Stimulated activated CD4-positive, alpha-beta T cell treated with anti-CD3 and anti-CD28 coated beads, Interleukin-1b, Interleukin-23, amount 100 ng/mL, for 24 hours (primary cell): ENCODE data around the gene C19orf38.

Source experiments
- DNase-seq, 4 experiments: peaks; one replicate each; pipeline ENCODE4 v3.0.0-alpha.2; 2020; ENCODE audit warnings: low read depth in 4 of 4, low spot score in 1 of 4

The C19orf38 gene

DNA sequence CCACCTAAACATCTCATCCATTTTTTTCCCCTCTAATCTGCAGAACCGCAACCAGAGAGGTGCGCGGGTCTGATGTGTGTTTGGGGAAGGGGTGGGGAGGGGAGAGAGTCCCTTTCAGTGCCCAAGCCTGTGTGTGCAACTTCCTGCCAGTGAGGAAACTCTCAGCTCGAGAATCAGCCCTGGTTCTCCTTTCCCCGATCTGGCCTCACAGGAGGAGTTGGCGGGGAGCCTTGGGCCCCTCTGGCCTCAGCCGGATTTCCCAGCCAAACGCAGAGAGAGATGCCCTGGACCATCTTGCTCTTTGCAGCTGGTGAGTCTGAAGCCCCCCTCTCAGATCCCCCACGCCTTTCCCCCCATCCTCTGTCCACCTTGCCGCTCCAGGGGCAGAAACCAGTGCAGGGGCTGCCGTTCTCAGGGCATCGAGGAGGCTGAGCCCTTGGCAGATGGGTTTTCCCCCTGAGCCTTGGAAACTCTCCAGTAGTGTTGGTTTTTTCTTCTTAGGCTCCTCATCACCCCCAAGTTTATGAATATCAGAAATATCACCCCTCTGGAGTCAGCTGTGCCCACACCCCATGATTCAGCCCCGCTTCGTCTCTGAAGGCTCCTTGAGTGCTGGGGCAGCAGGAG lies at the start of gene C19orf38:
Gene C19orf38 (plus strand): TSS at position 186 of the 627 bp plus-strand sequence. CDS start 94 bp downstream, at position 280.
- no peak for DNase-seq

DNA sequence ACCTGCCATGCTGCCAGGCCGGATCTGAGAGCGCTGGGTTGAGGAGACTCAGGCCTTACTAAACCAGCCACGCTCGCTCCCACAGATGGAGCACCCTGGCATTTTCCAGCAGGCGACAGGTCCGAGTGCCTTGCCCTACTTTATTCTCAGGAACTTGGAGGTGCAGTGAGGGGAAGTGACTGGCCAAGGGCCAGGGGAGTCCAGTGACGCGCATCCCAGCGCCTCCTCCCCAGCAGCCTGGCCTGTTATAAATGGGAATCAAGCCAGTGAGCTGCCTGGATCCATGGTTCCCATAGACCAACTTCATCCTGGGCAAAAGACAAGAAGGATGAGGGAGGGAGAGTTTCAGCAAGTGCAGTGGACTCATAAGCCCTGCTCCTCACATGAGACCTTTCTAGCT lies 47.7 kb upstream of the C19orf38 start:
- DNase-seq = no peak

DNA sequence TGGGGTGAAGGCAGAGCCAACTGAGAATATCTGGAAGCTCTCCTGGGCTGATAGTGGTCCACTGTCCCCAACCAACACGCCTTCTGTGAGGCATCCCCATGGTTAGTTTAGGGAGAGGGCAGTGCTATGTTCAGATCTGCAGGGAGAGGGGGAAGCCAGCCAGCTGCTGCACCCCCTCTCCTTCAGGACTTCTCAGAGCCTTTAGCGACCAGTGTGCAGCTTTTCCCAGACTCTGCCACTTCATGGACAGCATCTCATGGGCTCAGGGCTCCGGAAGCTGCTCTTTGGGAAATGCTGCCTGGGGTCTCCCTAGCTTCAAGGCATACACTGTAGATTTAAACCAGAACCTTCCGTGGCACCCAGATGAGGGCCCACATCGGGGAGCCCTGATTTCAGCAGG lies 45.7 kb upstream of the C19orf38 start:
- DNase-seq = no peak

DNA sequence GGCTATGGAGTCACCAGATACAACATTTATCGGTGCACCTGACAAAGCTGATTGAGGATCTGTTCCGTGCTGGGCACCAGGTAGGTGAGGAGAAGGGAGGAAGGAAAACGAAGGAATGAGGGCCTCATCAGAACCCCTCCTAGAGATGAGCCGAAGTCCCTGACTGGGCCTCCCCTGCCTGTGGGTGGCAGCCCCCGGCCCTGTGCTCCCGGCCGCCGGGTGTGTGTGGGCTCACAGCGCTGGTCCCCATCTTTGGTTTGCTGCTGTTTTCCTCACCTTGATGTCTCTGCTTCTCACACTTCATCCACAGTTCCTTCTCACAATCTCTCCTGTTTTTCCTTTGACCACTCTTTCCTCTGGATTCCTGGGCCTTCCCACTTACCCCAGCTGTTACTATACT lies 45.0 kb upstream of the C19orf38 start:
- no peak for DNase-seq

DNA sequence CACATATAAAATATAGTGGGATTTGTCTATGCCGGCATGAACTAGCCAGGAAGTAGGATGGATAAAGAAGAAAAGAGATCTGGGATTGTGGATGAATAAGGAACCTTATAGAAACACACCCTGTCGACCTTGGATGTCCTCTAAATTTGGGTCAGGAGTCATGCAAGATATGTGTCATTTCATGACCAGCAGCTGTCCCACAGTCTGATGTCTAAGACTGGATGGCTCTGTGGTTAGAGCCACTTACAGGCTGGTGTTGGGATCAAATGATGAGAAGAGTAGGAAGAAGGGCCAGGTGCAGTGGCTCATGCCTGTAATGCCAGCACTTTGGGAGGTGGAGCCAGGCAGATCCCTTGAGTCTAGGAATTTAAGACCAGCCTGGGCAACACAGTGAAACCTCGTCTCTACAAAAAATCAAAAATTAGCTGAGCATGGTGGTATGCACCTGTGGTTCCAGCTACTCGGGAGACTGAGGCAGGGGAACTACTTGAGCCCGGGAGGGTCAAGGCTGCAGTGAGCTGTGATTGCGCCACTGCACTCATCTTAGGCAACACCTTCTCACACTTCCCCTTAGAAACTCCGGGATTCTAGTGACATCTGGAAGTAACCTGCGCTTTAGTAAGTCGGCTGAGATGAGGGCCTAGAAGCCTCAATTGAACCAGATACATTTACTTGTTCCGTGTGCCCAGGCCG lies 43.0 kb upstream of the C19orf38 start:
- DNase-seq = no peak

GRCh38 chr19:10805758-10806247 lies 42.4 kb upstream of the C19orf38 start:
- no peak for DNase-seq

DNA sequence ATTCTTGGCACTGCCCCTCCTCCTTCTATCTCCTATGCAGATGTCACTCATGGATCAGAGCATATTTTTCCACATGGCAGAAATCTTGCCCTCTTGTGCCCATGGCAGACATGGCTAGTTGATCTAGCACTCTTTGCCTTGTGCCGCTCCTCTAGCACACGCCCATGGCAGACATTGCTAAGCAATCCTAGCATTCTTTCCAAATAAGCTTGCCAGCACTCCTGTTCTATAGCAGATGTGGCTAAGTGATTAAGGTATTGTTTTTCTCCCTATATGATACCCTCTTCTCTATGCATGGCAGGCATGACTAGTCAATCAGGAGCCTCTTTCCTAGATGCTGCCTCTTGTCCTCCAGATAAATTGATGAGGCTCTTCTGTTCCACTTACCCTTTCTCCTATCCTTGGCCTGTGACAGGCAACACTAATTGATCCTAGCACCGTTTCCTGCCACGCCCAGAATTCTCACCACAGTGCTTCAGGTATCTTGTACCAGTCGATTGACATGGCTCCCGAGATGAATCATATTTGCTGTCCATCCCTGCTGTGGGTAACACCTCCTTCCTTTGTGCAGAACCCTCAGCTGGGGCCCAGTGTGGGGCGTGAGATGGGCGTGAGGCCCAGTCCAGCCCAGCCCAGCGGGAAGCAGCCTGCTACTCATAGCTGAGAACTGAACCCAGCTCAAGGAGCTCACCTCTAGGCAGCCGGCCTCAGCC lies 39.1 kb upstream of the C19orf38 start:
- no peak for DNase-seq

GRCh38 chr19:10809651-10810285 lies 38.4 kb upstream of the C19orf38 start:
- DNase-seq = no peak

DNA sequence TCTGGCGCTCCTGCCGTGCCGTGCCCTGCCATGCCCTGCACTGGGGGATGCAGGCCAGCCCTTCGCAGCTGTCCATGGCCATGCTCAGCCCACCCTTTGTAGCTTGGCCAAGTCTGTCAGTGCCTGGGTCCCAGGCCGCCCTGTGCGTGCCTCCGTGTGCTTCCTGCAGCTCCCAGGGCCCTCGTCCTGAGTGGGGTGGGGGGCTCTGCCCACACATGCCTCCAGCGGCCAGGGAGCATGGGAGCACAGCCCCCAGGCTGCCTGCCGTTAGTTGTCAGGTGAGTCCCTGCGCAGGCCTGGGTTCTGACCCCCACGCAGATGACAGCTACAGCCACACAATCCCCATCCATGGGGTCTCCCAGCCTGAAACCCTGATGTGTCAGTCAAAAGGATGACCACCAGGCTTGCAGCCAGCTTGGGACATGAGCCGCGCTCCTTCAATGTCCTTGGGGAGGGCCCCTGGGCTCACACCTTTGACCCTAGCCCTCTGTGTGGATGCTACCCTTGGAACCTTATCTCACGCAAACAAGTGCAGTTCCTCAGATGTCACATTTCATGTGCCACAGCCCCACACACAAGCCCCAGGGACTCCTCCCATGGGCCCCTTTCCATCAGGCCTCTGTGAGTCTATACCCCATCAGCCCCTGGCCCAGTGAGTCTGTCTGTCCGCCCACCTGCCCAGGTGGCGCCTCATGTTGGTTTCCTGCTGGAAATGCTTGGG lies 36.7 kb upstream of the C19orf38 start:
- DNase-seq = no peak

- DNase-seq = no peak
These were observed 36.0 kb upstream of the C19orf38 start for GRCh38 chr19:10812196-10812595.

DNA sequence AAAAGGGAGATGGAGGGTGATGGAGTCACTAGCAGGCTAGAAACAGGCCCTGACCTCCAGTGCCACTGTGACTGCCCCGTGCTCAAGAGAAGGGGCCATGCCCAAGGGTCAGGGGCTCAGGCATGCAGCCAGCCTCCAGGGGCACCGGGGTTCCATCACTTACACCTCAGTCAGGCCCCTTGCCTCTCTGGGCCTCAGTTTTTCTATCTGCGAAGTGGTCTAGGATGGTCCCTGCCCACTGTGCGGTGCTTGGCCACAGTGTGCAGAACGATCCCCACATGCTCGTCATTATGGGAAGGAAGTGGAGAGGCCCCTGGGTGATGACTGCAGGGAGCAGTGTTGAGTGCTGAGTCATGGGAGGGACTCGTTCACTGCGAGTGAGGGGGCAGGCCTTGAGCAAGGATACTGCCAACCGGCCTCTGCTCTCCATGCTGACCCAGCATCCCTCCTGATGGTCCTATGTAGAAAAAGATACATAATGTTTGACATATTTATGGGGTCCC lies 35.3 kb upstream of the C19orf38 start:
- no peak for DNase-seq

GRCh38 chr19:10815007-10815536 lies 33.1 kb upstream of the C19orf38 start:
- no peak for DNase-seq

DNA sequence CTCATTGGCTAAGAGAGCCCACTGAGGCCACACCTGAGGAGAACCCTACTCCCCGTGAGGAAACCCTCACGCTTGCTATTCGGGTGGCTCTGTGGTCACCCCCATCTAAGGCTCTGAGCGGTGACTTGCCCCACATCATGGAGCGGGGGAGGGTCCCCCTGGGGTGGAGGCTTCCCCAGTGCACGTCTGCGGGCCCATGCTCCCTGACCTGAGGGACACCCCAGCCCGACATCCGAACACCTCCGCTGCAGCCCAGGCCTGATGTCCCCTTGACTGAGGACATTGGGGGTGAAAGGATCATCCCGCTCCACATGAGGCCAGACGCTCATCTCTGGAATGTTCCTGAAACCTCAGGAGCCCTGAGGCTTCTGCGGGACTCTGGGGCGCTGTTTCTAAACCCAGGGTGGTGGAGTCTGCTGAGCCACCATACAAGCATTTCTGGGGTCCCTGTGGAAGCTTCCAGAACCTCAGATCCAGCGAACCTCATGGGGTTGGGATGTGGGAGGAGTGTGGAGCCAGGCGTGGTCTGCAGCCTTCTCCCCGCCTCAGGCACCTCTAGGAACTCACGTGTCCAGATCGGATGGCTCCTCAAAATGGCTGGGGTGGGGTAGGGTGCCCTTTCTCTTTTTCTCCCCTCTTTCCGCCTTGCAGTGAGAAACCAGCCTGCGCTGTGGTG lies 32.1 kb upstream of the C19orf38 start:
- no peak for DNase-seq

GRCh38 chr19:10816691-10817090 lies 31.5 kb upstream of the C19orf38 start:
- no peak for DNase-seq

DNA sequence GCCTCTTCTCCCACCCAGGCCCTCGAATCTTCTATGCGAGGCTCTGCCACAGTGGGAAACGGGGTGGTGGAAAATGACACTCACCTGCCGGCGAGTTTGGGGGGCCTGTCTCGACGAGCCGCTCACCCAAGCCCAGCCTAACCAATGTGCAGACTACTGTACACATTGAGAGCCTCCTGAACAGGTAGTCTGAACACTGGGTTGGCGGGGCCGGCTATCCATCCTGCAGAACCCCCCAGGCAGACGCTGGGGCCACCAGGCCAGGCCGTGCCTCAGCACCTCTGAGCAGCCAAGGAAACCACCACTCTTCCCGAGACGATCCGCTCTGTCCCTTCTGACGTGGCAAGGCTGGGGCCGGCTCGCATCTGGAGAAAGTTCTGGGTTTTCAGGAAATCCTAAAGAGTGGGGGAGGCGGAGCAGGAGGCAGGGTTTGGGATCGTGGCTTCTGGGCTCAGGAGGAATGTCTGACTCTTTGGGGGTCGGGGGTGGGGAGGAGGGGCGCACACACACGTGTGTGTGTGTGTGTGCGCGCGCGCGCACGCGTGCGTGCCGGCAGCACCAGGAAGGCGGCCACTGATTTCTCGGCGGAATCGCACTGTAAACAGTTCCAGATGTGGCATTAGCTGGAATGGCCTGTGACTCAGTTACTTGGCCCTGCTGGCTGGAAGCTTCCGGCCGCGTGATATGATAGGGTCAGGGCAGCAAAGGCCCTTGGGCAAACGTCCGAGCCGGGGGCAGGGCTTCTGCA lies 30.8 kb upstream of the C19orf38 start:
- DNase-seq = no peak

GRCh38 chr19:10818301-10819123 lies 29.7 kb upstream of the C19orf38 start:
- DNase-seq = no peak

DNA sequence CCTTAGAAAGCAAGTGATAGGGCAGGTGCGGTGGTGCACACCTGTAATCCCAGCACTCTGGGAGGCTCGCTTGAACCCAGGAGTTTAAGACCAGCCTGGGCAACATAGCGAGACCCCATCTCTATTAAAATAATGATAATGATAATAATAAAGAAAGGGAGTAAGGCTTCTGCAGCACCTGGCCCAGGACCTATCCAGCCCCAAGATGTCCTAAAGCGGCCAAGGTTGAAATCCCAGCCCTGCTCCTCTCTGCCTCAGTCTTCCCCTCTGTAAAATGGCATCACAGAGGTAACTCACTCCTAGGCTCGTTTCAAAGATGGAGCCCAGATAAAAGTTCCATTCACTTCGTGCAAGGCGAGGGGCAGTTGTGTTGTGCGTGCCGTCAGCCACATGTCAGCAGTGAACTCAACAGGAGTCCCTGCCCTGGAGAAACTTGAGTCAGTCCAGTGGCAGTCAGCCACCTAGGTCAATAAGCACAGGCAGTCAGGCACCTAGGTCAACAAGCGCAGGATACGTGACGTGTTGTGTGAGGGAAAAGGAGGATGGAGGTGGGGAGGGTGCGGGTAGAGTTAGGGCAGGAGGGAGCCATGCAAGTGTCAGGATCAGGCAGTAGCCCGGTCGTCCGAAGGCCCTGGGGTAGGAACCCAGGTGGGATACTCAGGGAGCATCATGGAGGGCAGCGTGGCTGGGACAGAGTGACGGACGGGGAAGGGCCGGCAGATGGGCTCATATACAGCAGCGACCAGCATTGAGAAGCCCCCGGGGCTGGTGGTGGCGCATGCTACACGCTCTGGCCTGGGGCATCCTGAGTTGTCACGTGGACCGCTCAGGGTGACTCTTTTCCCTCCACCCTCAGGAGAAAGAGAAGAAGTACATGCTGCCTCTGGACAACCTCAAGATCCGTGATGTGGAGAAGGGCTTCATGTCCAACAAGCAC lies 28.8 kb upstream of the C19orf38 start:
- no peak for DNase-seq
